GM18868 (cell line): ENCODE results near the gene AFF3.

Experiments used
- ATAC-seq: cut with Tn5 transposase; IDR thresholded peaks from one replicate; pipeline ENCODE4 v1.9.1; 2021; ENCODE audit warnings: mild to moderate bottlenecking, moderate library complexity; ENCODE audit not compliant: unreplicated experiment

AFF3 gene

DNA sequence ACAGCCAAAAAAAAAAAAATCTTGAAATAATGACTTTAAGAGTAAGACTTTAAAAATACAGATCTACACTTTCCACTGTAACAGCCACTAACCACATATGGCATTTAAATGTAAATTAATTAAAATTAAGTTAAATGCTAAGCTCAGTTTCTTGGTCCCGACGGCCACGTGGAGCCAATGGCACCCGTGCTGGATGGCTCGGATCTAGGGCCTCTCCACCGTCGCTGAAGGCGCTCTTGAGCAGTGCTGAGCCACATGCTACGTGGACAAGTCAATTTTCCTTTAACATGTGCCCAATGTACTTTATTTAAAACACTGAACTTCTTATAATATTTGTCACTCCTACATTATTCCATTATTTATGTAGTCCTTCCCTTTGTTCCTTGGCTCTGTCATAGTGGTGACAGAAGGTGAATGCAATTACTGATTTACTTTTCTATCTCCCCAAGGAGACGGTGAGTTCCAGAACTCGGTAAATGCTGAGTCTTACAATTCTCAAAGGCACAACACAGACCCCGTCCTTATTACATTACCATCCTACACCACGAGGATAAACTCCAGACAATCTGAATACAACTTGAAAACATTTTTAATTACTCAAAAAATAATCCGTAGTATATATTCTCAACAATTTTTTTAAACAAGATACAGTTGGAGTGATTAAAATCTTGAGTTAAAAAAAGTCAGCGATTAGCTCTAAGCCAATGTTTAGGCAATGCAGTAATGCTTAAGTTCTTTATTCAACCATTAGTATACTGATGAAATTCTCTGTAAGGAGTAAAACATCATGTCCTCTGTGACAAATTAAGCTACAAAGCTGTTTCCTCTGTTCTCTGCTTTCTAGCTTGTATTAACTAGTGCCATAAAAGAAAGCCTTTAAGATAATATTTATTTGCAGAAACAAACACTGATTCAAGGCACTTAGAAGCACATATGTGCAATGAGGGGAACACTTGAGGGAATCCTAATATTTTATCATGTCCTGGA, 95.1 kb downstream of the AFF3 start:
- no peak for ATAC-seq

DNA sequence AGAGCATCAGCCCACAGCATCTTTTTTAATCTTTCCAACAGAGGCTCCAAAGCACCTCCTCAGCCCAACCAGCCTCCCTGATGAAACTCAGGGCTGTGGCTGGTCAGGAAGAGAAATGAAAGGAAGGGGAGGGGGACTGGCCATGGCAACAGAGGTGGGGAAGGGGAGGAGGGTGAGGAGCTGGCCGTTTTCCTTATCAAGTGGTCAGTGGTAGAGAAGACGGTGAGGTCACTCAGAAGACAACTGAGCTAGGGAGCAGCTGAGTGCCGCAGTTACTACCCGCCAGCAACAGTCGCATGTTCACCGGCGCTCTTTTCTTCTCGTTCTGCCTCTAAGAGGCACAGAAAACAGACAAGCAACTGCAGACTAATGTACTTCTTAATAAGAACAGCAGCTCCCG, 97.4 kb downstream of the AFF3 start:
- no peak for ATAC-seq

DNA sequence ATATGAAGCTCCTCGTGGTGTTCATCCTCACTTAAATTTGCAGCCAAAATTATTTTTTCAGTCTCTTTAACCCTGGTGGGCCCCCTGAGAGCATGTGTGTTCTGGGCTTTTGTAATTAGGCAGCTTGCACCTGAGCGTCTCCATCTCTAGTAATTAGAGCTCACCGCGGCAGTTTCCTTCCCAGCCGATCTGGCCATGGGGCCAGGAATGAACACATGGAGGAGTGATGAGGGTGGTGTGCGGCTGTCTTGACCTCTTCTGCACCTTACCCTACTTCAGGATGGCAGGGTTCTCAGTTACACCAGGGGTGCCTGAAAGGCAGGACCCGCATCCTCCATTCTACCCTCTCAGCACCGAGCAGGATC, 98.5 kb downstream of the AFF3 start:
- no peak for ATAC-seq

DNA sequence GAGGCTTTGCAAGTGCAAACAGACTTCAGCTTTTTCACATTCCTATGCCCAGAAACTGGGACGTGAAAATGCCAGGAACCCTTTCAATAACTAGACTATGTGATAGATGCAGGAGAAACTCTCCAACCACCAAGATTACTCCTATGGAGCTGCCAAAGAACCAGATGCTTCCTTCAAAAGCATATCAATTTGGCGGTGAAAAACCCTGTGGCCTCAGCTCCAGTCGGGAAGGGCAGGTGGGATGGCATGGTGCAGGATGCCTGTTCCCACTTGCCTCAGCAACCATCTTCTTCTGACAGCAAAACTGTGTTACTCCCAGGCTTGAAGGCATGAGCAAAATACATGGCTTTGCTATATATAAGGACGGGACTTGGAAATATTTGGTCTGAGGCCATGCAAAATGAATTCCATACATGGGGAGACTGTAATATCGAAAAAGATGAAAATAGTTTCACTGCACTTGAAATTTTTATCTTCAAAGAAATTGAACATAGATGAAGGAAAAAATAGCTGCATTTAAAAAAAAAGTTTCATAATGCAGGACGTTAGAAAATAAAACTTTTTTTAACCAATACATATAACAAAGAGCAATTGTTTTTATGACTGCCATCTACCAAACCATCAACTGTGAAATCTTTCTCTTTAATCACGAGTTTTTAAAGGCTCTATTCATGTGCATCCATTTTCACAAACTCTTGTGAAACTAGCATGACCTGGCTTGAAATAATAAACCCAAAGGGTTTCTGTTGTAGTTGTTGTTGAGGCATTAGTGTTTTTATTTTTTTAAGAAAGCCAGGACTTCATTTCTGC, 99.1 kb downstream of the AFF3 start:
- ATAC-seq: no peak

DNA sequence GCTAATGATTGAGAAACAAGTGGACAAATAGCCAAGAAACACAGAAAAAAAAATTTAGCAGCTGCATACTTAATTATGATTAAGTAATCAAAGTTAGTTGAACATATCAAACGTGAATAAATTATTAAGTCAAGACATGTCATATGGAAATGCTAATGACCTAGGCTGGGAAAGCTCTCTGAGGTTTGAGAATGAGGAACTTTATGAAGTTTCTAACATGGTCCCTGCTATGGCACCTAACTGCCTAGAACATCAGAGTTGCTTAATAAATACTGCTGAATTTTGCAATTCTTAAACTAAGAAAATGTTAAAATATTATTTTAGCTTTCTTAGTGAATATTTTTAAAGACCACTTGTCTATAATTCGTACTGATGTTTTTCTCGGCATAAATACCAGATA, 99.8 kb downstream of the AFF3 start:
- ATAC-seq: no peak

DNA sequence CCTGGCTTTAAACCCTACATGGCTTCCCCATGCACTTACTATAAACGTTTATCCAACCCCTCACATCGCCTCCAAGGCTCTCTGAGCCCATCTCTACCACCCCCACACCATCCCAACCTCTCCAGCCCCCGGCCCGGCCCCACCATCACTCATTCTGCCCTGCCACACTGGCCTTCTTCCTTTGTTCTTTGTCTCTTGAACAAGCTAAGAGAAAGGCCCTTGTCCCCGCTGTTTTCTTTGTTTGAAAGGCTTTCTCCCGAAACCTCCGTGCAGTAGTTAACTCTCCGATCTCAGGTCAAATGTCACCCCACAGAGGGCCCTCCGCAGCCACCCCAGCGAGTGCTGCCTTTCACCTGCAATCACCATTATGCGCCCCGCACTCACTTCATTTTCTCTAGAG, 100.4 kb downstream of the AFF3 start:
- no peak for ATAC-seq

DNA sequence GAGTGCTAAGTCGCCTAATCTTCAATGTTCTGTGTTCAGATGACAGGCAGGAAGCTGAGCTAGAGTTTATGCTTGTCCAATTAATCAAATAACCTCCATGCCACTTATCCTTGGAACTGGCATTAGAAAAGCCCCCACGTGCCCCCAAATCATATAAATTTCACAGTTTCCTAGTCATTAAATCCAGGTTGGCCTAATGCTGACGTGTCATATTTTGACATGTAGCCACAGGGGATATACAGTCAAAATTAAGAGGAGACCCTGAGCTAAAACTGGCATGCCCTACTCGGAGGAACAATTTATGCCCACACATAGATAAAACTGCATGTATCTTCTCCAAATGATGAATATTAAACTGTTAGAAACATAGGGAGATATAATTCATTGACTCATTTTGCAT, 101.0 kb downstream of the AFF3 start:
- ATAC-seq: no peak

DNA sequence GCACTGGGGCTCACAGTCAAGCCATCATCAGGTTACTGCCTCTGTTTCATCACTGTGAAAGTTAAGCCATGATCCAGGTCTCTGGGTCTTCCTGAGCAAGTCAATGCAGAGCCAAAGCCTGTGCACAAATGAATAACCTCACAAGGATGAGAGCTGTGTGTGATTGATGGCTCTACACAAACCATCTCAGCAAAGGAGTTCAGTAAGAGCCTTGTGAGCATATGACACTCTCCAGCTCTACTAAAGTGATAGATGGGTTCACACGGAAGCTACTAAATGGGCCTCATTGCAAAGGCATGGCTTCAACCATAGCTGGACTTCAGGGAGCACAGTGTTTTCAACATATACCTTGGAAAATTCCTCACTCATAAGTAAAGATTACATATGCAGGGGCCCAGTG, 101.5 kb downstream of the AFF3 start:
- no peak for ATAC-seq

DNA sequence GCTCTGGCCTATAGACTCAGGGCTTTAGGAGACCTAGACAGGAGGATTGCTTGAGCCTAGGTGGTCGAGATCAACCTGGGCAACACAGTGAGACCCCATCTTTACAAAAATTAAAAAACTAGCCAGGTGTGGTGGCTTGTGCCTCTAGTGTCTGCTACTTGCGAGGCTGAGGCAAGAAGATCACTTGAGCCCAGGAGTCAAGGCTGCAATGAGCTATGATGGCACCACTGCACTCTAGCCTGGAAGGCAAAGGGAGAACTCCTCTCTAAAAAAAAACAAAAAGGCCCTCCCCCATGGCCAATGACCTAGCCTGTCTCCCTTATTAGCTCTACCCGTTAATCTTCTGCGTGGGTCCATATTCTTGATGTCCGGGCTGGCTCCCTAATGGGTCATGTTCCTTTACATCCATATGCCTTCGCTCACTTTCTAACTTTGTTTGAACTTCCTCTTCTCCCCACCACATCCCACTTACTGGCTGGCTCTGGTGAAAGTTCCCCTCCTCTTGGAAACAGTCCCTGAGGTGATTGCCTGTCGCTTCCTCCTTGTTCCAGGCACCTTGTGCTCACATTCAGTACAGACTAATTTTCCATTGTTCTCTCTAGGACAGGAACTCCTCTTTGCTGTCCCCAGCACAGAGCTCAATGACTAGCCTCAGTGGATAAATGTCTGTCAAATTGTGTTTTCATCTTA, 103.0 kb downstream of the AFF3 start:
- ATAC-seq: no peak

DNA sequence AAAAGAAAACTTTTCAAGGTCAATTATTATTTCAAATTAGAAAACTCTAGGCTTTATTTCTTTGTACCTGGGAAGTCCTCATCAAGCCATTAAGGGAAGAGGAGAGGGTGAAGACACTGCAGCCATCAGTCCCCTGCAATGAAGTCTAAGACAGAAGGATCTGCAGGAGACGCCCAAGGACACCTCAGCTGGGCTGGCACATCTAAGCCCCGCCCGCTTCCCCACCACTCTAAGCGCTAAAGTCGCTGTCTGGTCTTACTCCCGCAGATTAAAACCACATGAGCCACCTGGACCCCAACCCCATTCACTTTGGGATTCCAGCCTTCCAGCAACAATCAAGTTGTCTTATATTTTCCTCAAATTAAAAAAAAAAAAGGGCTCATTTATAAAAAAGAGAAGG, 104.4 kb downstream of the AFF3 start:
- no peak for ATAC-seq

DNA sequence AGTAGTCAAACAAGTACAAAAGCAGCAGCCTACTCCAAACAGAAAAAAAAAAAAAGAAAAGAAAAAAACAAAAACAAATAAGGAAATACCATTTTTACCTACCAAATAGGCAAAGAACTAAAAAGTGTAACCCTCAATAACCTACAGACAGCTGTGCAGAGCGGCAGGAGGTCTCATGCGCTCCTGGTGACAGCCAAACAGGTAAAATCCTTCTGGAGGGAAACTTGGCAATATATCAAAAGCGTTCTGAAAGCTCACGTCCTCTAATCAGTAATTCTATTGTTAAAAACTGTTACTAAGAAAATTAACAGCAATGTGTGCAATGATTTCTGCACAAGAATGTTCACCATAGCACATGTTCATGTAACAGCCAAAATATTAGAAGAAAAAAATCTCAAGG, 105.6 kb downstream of the AFF3 start:
- no peak for ATAC-seq

DNA sequence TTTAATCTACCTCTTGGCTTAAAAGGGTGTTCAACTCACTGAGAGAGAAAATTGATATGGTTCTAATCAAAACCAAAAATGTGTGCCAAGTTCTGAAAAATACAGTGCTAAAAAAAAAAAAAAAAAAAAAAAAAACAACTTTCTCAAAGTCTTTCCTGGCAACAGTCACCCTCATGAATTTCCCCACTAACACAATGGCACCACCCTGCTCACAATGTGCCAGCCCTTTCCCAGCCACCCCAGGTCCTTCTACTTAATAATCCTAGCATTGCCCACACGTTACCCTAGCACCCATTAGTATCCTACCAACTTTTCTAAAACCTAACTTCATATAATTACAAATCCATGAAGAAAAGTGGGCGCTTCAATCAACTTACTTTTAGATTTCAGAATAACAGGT, 106.4 kb downstream of the AFF3 start:
- ATAC-seq: no peak

DNA sequence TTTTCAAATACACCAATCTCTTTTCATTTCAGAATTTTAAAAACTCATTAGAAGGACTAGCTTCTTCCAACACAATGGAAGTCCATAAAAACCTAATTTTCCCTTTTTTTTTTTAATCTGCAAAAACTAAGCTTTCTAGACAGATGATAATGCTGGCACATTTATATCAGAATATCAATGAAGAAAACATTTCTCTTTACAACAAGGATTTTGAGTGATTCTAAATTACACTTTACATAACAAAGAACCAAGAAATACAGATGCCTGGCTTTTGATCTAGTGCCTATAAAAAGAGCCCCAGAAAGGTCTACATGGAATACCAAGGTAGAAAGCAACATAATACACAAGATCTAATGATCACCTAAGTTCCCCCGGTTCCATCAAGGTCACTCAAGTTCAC, 108.0 kb downstream of the AFF3 start:
- ATAC-seq: no peak

DNA sequence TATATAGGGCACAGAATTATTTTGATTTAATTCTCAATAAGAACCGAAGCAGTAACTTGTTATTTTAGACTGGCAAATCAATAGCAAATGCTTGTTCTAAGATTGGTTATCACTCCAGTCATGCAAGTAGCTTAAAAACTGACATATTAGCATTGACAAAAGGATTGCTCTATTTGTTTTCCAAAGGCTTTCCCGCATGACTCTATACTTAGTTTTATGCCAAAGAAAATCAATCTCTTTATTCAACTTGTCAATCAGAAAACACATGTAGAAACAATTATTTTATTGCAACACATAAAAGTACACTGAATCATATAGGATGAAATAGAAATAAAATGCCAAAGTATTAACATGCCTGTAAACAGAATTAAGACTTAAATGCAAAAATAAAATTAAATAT, 108.4 kb downstream of the AFF3 start:
- no peak for ATAC-seq

DNA sequence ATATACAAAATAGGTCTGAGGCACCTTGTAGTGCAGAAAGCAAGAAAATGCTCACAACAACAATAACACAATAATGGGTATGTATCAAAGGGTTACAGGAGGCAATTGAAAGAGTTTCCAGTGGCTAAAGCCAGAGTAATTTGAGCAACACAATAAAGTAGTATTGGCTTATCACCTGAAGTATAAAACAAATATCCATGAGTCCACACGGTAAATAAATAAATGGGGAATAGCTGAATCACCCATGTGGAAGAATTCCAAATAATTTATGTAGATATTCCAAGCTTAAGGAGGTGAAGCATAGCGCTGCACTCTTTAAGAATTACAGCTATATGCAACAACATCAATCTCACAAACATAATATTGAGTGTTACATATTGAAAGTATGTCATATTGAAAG, 110.8 kb downstream of the AFF3 start:
- no peak for ATAC-seq

DNA sequence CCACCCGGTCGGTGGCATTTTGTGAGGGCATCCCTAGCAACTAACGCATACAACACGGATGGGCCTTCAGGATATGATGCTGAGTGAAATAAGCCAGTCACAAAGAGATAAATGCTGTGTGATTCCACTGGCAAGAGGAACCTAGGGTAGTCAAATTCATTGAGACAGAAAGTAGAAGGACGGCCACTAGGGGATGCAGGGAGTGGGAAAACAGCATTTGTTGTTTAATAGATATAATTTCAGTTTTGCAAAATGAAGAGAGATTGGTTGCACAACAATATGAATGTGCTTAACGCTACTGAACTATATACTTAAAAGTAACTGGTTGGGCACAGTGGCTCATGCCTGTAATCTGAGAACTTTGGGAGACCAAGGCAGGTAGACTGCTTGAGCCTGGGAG, 112.9 kb downstream of the AFF3 start:
- no peak for ATAC-seq

DNA sequence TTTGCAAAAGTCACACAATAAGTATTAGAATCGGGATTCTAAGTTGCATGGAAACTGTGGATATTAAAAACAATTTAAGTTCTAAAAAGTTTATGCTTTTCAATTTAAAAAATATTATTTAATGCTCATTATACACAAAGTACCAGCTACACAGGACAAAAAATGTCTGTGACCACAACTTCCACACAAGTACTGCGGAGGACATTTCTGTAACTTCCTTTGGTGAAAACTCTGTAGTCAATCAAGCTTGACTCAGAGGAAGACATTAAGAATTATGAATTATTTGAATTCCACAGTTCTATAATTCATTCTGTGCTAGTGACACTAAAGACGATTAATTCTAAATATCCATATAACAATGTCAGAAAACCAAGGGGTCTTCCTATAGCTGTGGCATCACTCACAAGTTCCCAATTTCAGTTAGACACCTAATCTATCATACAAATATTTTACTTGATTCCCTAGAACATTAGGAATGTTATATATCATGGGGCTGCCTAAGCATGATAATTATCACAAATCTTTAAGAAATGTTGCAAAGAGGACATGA, 120.5 kb downstream of the AFF3 start:
- no peak for ATAC-seq

DNA sequence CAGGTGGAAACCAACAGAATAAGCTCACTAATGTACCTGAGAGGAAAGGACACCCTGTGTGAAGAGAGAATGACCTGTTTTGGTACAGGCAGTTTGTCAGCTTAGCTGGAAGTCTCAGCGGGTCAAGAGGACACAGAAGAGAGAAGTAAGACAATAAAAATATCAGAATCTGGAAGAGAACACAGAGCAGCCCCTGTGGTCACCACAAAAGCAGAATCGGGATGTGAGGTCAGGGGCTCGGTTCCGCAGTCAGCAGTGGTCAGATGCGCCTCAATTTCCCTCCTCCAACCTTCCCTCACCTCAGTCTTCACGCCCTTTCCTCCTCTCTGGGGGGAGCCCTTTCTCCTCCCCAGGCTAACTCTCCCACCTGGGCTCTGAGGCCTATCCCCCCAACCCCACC, 122.9 kb downstream of the AFF3 start:
- ATAC-seq: no peak

DNA sequence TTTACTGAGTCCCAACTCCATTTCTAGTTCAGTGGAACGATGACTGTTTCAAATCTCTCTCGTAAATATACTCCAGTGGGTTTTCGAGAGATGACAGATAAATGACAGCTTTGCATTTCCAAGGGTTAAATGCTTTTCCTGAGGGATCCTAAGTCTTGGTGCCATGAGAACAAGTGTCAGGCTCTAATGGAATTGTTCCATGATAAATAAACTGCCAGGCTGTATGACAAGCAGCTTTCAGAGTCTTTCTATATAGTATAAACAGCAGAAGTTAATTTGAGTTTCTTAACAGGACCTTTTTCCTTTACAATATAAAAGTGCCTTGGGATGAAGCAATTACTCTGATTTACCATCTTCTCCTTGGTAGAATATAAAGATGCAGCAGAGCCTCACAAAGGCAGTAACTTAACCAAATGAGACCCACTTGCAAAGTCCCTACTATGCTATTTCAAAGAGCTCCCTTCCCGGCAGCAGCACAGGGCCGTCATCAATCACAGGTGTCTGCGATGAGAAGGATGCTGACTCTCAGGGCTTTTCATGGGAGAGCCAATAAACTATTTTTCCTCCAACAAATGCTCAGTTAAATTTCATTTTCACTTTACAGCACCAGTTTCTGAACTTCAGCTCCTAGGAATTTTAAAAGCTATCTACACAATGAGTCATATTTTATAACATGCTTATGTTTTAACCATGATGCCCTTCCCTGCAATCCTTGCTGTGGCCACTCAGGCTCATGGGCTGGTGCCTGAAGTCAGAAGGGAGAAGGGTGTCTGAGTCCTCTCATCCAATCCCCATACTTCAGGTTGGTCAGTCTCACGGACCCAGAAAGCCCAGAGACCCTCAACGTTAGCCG, 123.8 kb downstream of the AFF3 start:
- ATAC-seq: no peak

DNA sequence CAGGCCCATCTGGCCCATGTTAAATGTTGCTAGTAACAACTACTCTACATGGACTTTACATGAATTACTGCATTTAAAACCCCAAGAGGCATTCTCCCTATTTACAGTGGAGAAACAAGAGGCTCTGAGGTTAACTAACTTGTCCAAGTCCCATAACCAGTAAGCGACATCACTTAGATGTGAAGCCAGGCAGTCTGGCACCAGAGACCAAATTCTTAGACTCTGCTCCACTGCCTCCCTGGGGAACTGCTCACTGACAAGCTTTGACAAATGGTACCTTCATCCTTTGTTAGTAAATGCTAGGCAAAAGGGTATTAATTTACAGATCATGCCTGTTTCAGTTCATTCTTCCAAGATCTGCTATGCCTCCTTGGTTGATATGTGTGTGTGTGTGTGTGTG, 124.8 kb downstream of the AFF3 start:
- ATAC-seq: no peak
